Trophoblast cell (in vitro differentiated cells and primary cell): ENCODE data around the gene EPHA4.
A peak's percentile ranks its signal among the peaks of the same experiment; 100 is the strongest.

Experiments
- DNase-seq, 2 donors: peaks; one replicate each; pipeline ENCODE4 v3.0.0-alpha.2; 2016
- H2AFZ ChIP-seq: 2 replicates; pipeline ENCODE4 v1.6.1; 2013; ENCODE audit warnings: low read length, moderate library complexity, mild to moderate bottlenecking; ENCODE audit not compliant: insufficient read depth, poor library complexity
- H2AK5ac ChIP-seq: 2 replicates; pipeline ENCODE4 v1.6.1; 2013; ENCODE audit warnings: mild to moderate bottlenecking, low read length
- H2BK120ac ChIP-seq: 2 replicates; pipeline ENCODE4 v1.6.1; 2013; ENCODE audit warnings: low read length, mild to moderate bottlenecking, moderate library complexity; ENCODE audit not compliant: insufficient read depth, poor library complexity
- H2BK12ac ChIP-seq: 2 replicates; pipeline ENCODE4 v1.6.1; 2013; ENCODE audit warnings: mild to moderate bottlenecking, low read length, moderate library complexity
- H2BK5ac ChIP-seq: 2 replicates; pipeline ENCODE4 v1.6.1; 2013; ENCODE audit warnings: low read length, low read depth, moderate library complexity, mild to moderate bottlenecking; ENCODE audit not compliant: poor library complexity
- H3K14ac ChIP-seq: 2 replicates; pipeline ENCODE4 v1.6.1; 2013; ENCODE audit warnings: mild to moderate bottlenecking, low read length
- H3K18ac ChIP-seq: 2 replicates; pipeline ENCODE4 v1.6.1; 2013; ENCODE audit warnings: mild to moderate bottlenecking, low read length
- H3K23ac ChIP-seq: 2 replicates; pipeline ENCODE4 v1.6.1; 2013; ENCODE audit warnings: low read length
- H3K27ac ChIP-seq: 2 replicates; pipeline ENCODE4 v1.5.1; 2013; ENCODE audit warnings: low read depth, mild to moderate bottlenecking, inconsistent platforms, low read length, moderate library complexity
- H3K27me3 ChIP-seq: 2 replicates; pipeline ENCODE4 v1.6.1; 2013; ENCODE audit warnings: inconsistent platforms, mild to moderate bottlenecking, low read length, moderate library complexity; ENCODE audit not compliant: insufficient read depth
- H3K36me3 ChIP-seq, 2 experiments: 1 replicate in 1 of 2; 2 replicates in 1 of 2; pipeline ENCODE4 v1.6.1; 2013; ENCODE audit warnings: low read length in 2 of 2, mild to moderate bottlenecking in 2 of 2, moderate library complexity in 1 of 2; ENCODE audit not compliant: insufficient read depth in 2 of 2, control insufficient read depth in 1 of 2
- H3K4ac ChIP-seq: 2 replicates; pipeline ENCODE4 v1.6.1; 2013; ENCODE audit warnings: low read depth, mild to moderate bottlenecking, low read length, moderate library complexity
- H3K4me1 ChIP-seq, 2 experiments: 1 replicate in 1 of 2; 2 replicates in 1 of 2; pipeline ENCODE4 v1.6.1; 2013; ENCODE audit warnings: low read length in 2 of 2, mild to moderate bottlenecking in 2 of 2, moderate library complexity in 1 of 2; ENCODE audit not compliant: insufficient read depth in 2 of 2, control insufficient read depth in 1 of 2
- H3K4me2 ChIP-seq: 2 replicates; pipeline ENCODE4 v1.6.1; 2013; ENCODE audit warnings: inconsistent platforms, mild to moderate bottlenecking, low read length, moderate library complexity
- H3K4me3 ChIP-seq: 2 replicates; pipeline ENCODE4 v1.5.1; 2013; ENCODE audit warnings: mild to moderate bottlenecking, low read depth, low read length, inconsistent platforms
- H3K79me1 ChIP-seq: one replicate; pipeline ENCODE4 v1.6.1; 2013; ENCODE audit warnings: low read length
- H3K79me2 ChIP-seq: 2 replicates; pipeline ENCODE4 v1.6.1; 2013; ENCODE audit warnings: low read length, mild to moderate bottlenecking; ENCODE audit not compliant: control insufficient read depth, insufficient read depth, poor library complexity
- H3K9ac ChIP-seq: 2 replicates; pipeline ENCODE4 v1.6.1; 2013; ENCODE audit warnings: mild to moderate bottlenecking, low read length
- H3K9me3 ChIP-seq: 2 replicates; pipeline ENCODE4 v1.6.1; 2013; ENCODE audit warnings: low read depth, mild to moderate bottlenecking, control low read depth, inconsistent platforms, low read length; ENCODE audit not compliant: insufficient read depth
- H4K12ac ChIP-seq: 2 replicates; pipeline ENCODE4 v1.6.1; 2013; ENCODE audit warnings: low read depth, mild to moderate bottlenecking, low read length, moderate library complexity
- H4K8ac ChIP-seq: 2 replicates; pipeline ENCODE4 v1.6.1; 2013; ENCODE audit warnings: low read depth, mild to moderate bottlenecking, low read length, moderate library complexity
- H4K91ac ChIP-seq: one replicate; pipeline ENCODE4 v1.6.1; 2013; ENCODE audit warnings: low read depth, mild to moderate bottlenecking, low read length, moderate library complexity
- WGBS: extraction: QIAGEN DNeasy Blood & Tissue Kit; methylation state at CpG from one replicate; pipeline ENCODE4 v1.1.7; 2013; ENCODE audit warnings: missing lambda C conversion rate; ENCODE audit not compliant: insufficient read length, insufficient coverage; ENCODE audit errors: extremely low coverage; 5-methylcytosine and 5-hydroxymethylcytosine counted together

EPHA4 gene

DNA sequence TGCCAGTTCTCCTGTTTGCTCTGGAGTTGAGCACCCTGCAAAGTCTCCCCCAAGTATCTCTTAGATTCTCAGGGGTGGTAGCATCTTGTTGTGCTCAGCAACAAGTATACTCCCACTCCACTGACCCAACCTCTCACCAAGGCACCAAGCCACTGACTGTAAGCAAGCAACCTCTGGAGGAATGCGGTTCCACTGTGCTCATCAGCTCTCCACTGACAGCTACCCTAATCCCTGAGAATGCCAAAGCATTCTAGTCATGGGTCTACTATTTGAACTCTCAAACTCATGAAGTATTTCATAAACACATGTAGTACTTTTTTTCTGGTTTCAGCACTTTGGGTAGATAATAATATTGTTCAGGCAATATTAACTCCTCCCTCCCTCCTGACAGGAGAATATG is 170.0 kb downstream of the EPHA4 start:
- Histone ChIP-seq H3K23ac (no peak overlapping the region), H3K4me1 (no peaks in the 10 kb centered on the region), H3K79me2 (no peaks in the 10 kb centered on the region), H2AFZ (no peak overlapping the region), H2BK12ac (no peak overlapping the region), H2BK5ac (no peak overlapping the region), H3K9ac (no peak overlapping the region), H3K27me3 (no peaks in the 10 kb centered on the region), H3K9me3 (peaks cover 3% of the 10 kb centered on the region), H4K8ac (no peak overlapping the region), H3K4me3 (no peak overlapping the region), H3K36me3 (no peaks in the 10 kb centered on the region), H3K4me2 (no peak overlapping the region), H2AK5ac (no peak overlapping the region), H3K4ac (no peak overlapping the region), H3K18ac (no peak overlapping the region), H2BK120ac (no peak overlapping the region), H3K27ac (no peak overlapping the region), H3K14ac (no peak overlapping the region), H3K79me1 (no peaks in the 10 kb centered on the region), H4K91ac (no peak overlapping the region), H4K12ac (no peak overlapping the region)
- no CpG with 5 or more reads among the region's 1 CpG for WGBS
- peak in 1 of 2 donors; percentile 9 for DNase-seq

GRCh38 chr2:221400411-221400810 is 171.7 kb downstream of the EPHA4 start:
- Histone ChIP-seq H3K18ac (no peak overlapping the region), H3K79me1 (no peaks in the 10 kb centered on the region), H3K27me3 (no peaks in the 10 kb centered on the region), H3K9ac (no peak overlapping the region), H2BK120ac (no peak overlapping the region), H3K9me3 (peaks cover 3% of the 10 kb centered on the region), H2AK5ac (no peak overlapping the region), H3K4me1 (no peaks in the 10 kb centered on the region), H3K4me2 (no peak overlapping the region), H4K8ac (no peak overlapping the region), H3K79me2 (no peaks in the 10 kb centered on the region), H3K14ac (no peak overlapping the region), H4K12ac (no peak overlapping the region), H2BK5ac (no peak overlapping the region), H3K4me3 (no peak overlapping the region), H3K23ac (no peak overlapping the region), H3K4ac (no peak overlapping the region), H2AFZ (no peak overlapping the region), H3K36me3 (no peaks in the 10 kb centered on the region), H4K91ac (no peak overlapping the region), H2BK12ac (no peak overlapping the region), H3K27ac (no peak overlapping the region)
- WGBS = no CpG with 5 or more reads among the region's 4 CpGs
- DNase-seq = no peak

- no peak overlapping the region for H2BK120ac ChIP-seq
- DNase-seq = no peak
- H2BK5ac ChIP-seq = no peak overlapping the region
- no peak overlapping the region for H3K18ac ChIP-seq
- H4K8ac ChIP-seq = no peak overlapping the region
- H3K36me3 ChIP-seq = no peaks in the 10 kb centered on the region
- peaks cover 3% of the 10 kb centered on the region for H3K9me3 ChIP-seq
- H3K79me1 ChIP-seq = no peaks in the 10 kb centered on the region
- WGBS = no CpG with 5 or more reads among the region's 4 CpGs
- no peak overlapping the region for H2AFZ ChIP-seq
- no peaks in the 10 kb centered on the region for H3K4me1 ChIP-seq
- H3K79me2 ChIP-seq = no peaks in the 10 kb centered on the region
- no peak overlapping the region for H3K4me3 ChIP-seq
- H2BK12ac ChIP-seq = no peak overlapping the region
- no peak overlapping the region for H3K4ac ChIP-seq
- no peak overlapping the region for H4K12ac ChIP-seq
- no peak overlapping the region for H3K9ac ChIP-seq
- no peak overlapping the region for H3K14ac ChIP-seq
- H3K4me2 ChIP-seq = no peak overlapping the region
- no peak overlapping the region for H3K27ac ChIP-seq
- no peak overlapping the region for H3K23ac ChIP-seq
- H4K91ac ChIP-seq = no peak overlapping the region
- H2AK5ac ChIP-seq = no peak overlapping the region
- no peaks in the 10 kb centered on the region for H3K27me3 ChIP-seq
Measured at GRCh38 chr2:221399183-221399582, 172.9 kb downstream of the EPHA4 start.

DNA sequence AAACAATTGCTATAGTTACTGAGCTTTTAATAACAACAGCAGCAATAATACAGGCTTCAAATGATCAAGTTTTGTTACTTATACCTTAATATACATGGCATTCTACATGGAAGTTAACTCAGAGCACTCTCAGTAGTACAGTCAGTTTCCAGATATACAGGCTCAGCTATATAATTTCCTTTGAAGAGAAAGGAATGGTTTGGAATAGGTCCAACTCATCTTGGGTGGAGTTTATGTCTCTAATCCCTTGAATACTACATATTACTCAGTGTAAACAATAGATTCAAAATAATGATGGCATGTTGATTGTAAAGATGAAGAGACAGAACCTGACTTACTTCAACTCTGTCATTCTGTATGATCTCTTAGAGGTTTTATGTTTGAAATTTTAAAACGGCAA is 174.9 kb downstream of the EPHA4 start:
- Histone ChIP-seq H4K91ac (no peak overlapping the region), H2BK120ac (no peak overlapping the region), H3K23ac (no peak overlapping the region), H4K12ac (no peak overlapping the region), H3K4me1 (no peaks in the 10 kb centered on the region), H3K4me3 (no peak overlapping the region), H2AFZ (no peak overlapping the region), H2BK5ac (no peak overlapping the region), H3K4ac (no peak overlapping the region), H3K27me3 (no peaks in the 10 kb centered on the region), H3K79me1 (no peaks in the 10 kb centered on the region), H3K36me3 (no peaks in the 10 kb centered on the region), H3K4me2 (no peak overlapping the region), H2AK5ac (no peak overlapping the region), H3K79me2 (no peaks in the 10 kb centered on the region), H2BK12ac (no peak overlapping the region), H3K14ac (no peak overlapping the region), H3K27ac (no peak overlapping the region), H4K8ac (no peak overlapping the region), H3K18ac (no peak overlapping the region), H3K9ac (no peak overlapping the region), H3K9me3 (peaks cover 3% of the 10 kb centered on the region)
- no CpG with 5 or more reads among the region's 1 CpG for WGBS
- DNase-seq = no peak
